Neuronal stem cell (in vitro differentiated cells): ENCODE data around the gene OR13J1.
"Not testable (repeated sequence)": the region's sequence is repeated elsewhere in the genome, so short reads cannot be mapped to it uniquely, and the experiment has no call there.

ENCODE experiments used
- DNase-seq: peaks from one replicate; pipeline ENCODE4 v3.0.0-alpha.2; 2013; ENCODE audit warnings: low spot score
- H2AFZ ChIP-seq: one replicate; pipeline ENCODE4 v1.6.1; 2013; ENCODE audit warnings: mild to moderate bottlenecking, low read length, inconsistent platforms
- H2AK5ac ChIP-seq: 2 replicates; pipeline ENCODE4 v1.6.1; 2013; ENCODE audit warnings: low read depth, mild to moderate bottlenecking, inconsistent platforms, low read length, moderate library complexity, mixed read lengths
- H2BK120ac ChIP-seq: 2 replicates; pipeline ENCODE4 v1.6.1; 2013; ENCODE audit warnings: low read depth, mild to moderate bottlenecking, inconsistent platforms, low read length, moderate library complexity, mixed read lengths
- H2BK12ac ChIP-seq: one replicate; pipeline ENCODE4 v1.6.1; 2013; ENCODE audit warnings: low read length, inconsistent platforms
- H2BK15ac ChIP-seq: 2 replicates; pipeline ENCODE4 v1.6.1; 2013; ENCODE audit warnings: mild to moderate bottlenecking, low read length, inconsistent platforms, mixed read lengths
- H2BK5ac ChIP-seq: one replicate; pipeline ENCODE4 v1.6.1; 2013; ENCODE audit warnings: inconsistent platforms, mild to moderate bottlenecking, low read length, moderate library complexity
- H3K14ac ChIP-seq: one replicate; pipeline ENCODE4 v1.6.1; 2013; ENCODE audit warnings: low read length, inconsistent platforms
- H3K18ac ChIP-seq: 2 replicates; pipeline ENCODE4 v1.6.1; 2013; ENCODE audit warnings: low read length, inconsistent platforms
- H3K23ac ChIP-seq: 2 replicates; pipeline ENCODE4 v1.6.1; 2013; ENCODE audit warnings: low read depth, mild to moderate bottlenecking, mixed read lengths, low read length, inconsistent platforms; ENCODE audit not compliant: poor library complexity
- H3K27ac ChIP-seq: replicated peaks from 3 replicates; pipeline ENCODE4 v1.5.1; 2013; ENCODE audit warnings: low read length, inconsistent platforms
- H3K27me3 ChIP-seq, 3 experiments: 2 replicates each; pipeline ENCODE4 v1.6.1; 2013; ENCODE audit warnings: low read length in 3 of 3, mild to moderate bottlenecking in 2 of 3, inconsistent platforms in 1 of 3, low read depth in 1 of 3, mixed read lengths in 1 of 3, moderate library complexity in 1 of 3; ENCODE audit not compliant: control insufficient read depth in 3 of 3, insufficient read depth in 3 of 3
- H3K36me3 ChIP-seq, 2 donors: replicated peaks in 1 of 2; 2 replicates each; pipeline ENCODE4 v1.6.1; 2013; ENCODE audit warnings: low read length in 2 of 2; ENCODE audit not compliant: control insufficient read depth in 2 of 2, insufficient read depth in 2 of 2
- H3K4ac ChIP-seq: 2 replicates; pipeline ENCODE4 v1.6.1; 2013; ENCODE audit warnings: inconsistent platforms, mild to moderate bottlenecking, low read length, moderate library complexity
- H3K4me1 ChIP-seq, 2 donors: 1 replicate in 1 of 2; 2 replicates in 1 of 2; pipeline ENCODE4 v1.6.1; 2013; ENCODE audit warnings: low read length in 2 of 2, low read depth in 1 of 2; ENCODE audit not compliant: control insufficient read depth in 2 of 2, insufficient read depth in 1 of 2
- H3K4me2 ChIP-seq: one replicate; pipeline ENCODE4 v1.6.1; 2013; ENCODE audit warnings: mild to moderate bottlenecking, low read length, inconsistent platforms; ENCODE audit not compliant: insufficient read depth, poor library complexity, severe bottlenecking
- H3K4me3 ChIP-seq, 2 donors: 2 replicates each; pipeline ENCODE4 v1.5.1; 2013; ENCODE audit warnings: low read length in 2 of 2, mild to moderate bottlenecking in 2 of 2, inconsistent platforms in 1 of 2, moderate library complexity in 1 of 2
- H3K79me1 ChIP-seq: one replicate; pipeline ENCODE4 v1.6.1; 2013; ENCODE audit warnings: low read depth, mild to moderate bottlenecking, inconsistent platforms, low read length, moderate library complexity
- H3K9ac ChIP-seq: one replicate; pipeline ENCODE4 v1.6.1; 2013; ENCODE audit warnings: mild to moderate bottlenecking, low read depth, low read length, inconsistent platforms; ENCODE audit not compliant: poor library complexity
- H3K9me3 ChIP-seq, 2 donors: replicated peaks in 1 of 2; 2 replicates each; pipeline versions ENCODE3 to v1.6.1; 2013; ENCODE audit warnings: low read length in 2 of 2, mild to moderate bottlenecking in 2 of 2, inconsistent platforms in 1 of 2, low read depth in 1 of 2, mixed read lengths in 1 of 2, moderate library complexity in 1 of 2; ENCODE audit not compliant: control insufficient read depth in 2 of 2, insufficient read depth in 1 of 2
- H4K8ac ChIP-seq: one replicate; pipeline ENCODE4 v1.6.1; 2013; ENCODE audit warnings: low read depth, mild to moderate bottlenecking, inconsistent platforms, low read length, moderate library complexity
- H4K91ac ChIP-seq: one replicate; pipeline ENCODE4 v1.6.1; 2013; ENCODE audit warnings: low read length, low read depth, mild to moderate bottlenecking, inconsistent platforms; ENCODE audit not compliant: poor library complexity
- WGBS, 2 donors: extraction: QIAGEN DNeasy Blood & Tissue Kit; methylation state at CpG; one replicate each; pipeline ENCODE4 v1.1.7; 2013; ENCODE audit warnings: missing lambda C conversion rate in 2 of 2, mixed read lengths in 1 of 2; ENCODE audit not compliant: insufficient read length in 2 of 2, insufficient replicate concordance in 1 of 2; ENCODE audit errors: extremely low coverage in 2 of 2; 5-methylcytosine and 5-hydroxymethylcytosine counted together

OR13J1 gene

DNA sequence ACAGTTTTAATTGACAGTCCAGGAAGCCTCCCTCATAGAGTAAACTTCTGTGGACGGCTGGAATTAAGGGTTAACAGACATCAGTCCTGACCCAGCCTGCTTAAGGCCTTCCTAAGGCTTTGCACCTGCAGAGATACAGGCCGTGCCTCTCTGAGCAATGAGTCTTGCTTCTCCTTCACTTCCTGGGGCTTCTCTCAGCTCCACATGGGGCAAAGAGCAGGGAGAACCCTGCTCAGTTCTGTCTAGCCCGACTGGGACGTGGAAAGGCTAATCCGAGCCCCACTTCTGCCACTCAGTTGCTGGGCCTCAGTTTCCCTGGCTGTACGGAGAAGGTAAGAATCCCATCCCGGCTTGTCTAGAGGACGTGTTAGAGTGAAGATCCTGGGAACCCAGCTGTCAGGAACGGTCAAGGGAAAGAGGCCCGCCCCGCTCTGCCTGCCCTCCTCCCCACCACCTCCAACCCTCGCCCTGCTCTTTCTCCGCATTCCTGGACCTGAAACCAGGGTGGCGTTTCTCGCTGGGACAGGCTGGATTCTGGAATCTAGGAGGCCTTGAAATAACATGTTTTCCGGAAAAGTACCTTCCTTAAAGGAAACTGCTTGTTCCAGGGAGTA, 45.6 kb upstream of the OR13J1 start:
- H4K91ac ChIP-seq: no peak overlapping the region
- H2BK120ac ChIP-seq: no peak overlapping the region
- H3K9ac ChIP-seq: no peak overlapping the region
- no peak overlapping the region for H3K27ac ChIP-seq
- no peak overlapping the region for H2BK5ac ChIP-seq
- H3K4me2 ChIP-seq: no peak overlapping the region
- H3K14ac ChIP-seq: no peak overlapping the region
- H3K18ac ChIP-seq: no peak overlapping the region
- H3K36me3 ChIP-seq: no peaks in the 10 kb centered on the region
- no peak overlapping the region for H3K4ac ChIP-seq
- H2BK15ac ChIP-seq: no peak overlapping the region
- no peak for DNase-seq
- no CpG with 5 or more reads among the region's 16 CpGs for WGBS, 2 donors
- H3K4me3 ChIP-seq: no peak overlapping the region
- H2BK12ac ChIP-seq: peak overlapping the region; percentile 4
- H3K9me3 ChIP-seq: no peaks in the 10 kb centered on the region
- no peaks in the 10 kb centered on the region for H3K27me3 ChIP-seq
- H3K79me1 ChIP-seq: no peaks in the 10 kb centered on the region
- no peak overlapping the region for H2AK5ac ChIP-seq
- peaks cover 3 to 6% of the 10 kb centered on the region in 2 donors for H3K4me1 ChIP-seq
- peak overlapping the region; percentile 27 for H2AFZ ChIP-seq
- no peak overlapping the region for H3K23ac ChIP-seq
- no peak overlapping the region for H4K8ac ChIP-seq

DNA sequence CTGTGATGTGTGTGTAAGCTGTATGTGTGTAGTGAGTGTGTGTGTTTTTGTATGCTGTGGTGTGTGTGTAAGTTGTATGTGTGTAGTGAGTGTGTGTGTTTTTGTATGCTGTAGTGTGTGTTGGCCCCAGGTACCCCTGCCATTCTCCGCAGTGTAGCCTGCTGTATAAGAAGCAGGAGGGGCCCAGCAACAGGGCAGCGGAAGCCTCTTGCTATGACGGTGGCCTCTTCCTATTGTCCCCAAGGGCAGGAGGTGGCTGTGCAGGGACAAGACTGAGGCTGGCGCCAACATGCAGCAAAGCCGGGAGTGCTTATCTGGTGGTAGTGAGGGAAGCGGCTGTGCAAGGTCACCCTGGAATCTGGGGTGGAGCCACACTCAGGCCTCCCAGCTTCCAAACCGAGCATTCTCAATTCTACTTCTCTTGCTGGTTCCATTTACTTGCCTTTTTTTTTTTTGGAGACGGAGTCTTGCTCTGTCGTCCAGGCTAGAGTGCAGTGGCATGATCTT, 44.2 kb upstream of the OR13J1 start:
- no peak overlapping the region for H2AK5ac ChIP-seq
- H3K4me1 ChIP-seq: peaks cover 6 to 10% of the 10 kb centered on the region in 2 donors
- no peaks in the 10 kb centered on the region for H3K9me3 ChIP-seq
- no peak overlapping the region for H4K91ac ChIP-seq
- no peak overlapping the region for H3K4ac ChIP-seq
- no peak overlapping the region for H2BK12ac ChIP-seq
- no peaks in the 10 kb centered on the region for H3K79me1 ChIP-seq
- H3K23ac ChIP-seq: no peak overlapping the region
- H3K4me2 ChIP-seq: no peak overlapping the region
- no CpG with 5 or more reads among the region's 9 CpGs for WGBS, 2 donors
- H3K14ac ChIP-seq: no peak overlapping the region
- no peak overlapping the region for H3K18ac ChIP-seq
- no peaks in the 10 kb centered on the region for H3K36me3 ChIP-seq
- no peak overlapping the region for H2BK5ac ChIP-seq
- no peak overlapping the region for H3K27ac ChIP-seq
- H3K9ac ChIP-seq: no peak overlapping the region
- no peak overlapping the region for H4K8ac ChIP-seq
- H3K4me3 ChIP-seq: no peak overlapping the region
- H3K27me3 ChIP-seq: no peaks in the 10 kb centered on the region
- DNase-seq: peak; percentile 62
- H2BK15ac ChIP-seq: no peak overlapping the region
- peak overlapping the region; percentile 70 for H2AFZ ChIP-seq
- no peak overlapping the region for H2BK120ac ChIP-seq

DNA sequence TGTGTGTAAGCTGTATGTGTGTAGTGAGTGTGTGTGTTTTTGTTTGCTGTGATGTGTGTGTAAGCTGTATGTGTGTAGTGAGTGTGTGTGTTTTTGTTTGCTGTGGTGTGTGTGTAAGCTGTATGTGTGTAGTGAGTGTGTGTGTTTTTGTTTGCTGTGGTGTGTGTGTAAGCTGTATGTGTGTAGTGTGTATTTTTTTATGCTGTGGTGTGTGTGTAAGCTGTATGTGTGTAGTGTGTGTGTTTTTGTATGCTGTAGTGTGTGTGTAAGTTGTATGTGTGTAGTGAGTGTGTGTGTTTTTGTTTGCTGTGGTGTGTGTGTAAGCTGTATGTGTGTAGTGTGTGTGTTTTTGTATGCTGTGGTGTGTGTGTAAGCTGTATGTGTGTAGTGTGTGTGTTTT, 43.2 kb upstream of the OR13J1 start:
- not testable (repeated sequence) for H3K9me3 ChIP-seq, H3K27me3 ChIP-seq, H2AFZ ChIP-seq, H2BK5ac ChIP-seq, H4K8ac ChIP-seq, H2AK5ac ChIP-seq, H3K79me1 ChIP-seq, H3K14ac ChIP-seq, H3K36me3 ChIP-seq, H2BK12ac ChIP-seq, H3K18ac ChIP-seq, H3K27ac ChIP-seq, H3K4me3 ChIP-seq, H3K23ac ChIP-seq, H3K4ac ChIP-seq, H2BK120ac ChIP-seq, DNase-seq, H4K91ac ChIP-seq, H2BK15ac ChIP-seq, H3K9ac ChIP-seq, H3K4me2 ChIP-seq
- peaks cover 10 to 18% of the 10 kb centered on the region in 2 donors for H3K4me1 ChIP-seq

DNA sequence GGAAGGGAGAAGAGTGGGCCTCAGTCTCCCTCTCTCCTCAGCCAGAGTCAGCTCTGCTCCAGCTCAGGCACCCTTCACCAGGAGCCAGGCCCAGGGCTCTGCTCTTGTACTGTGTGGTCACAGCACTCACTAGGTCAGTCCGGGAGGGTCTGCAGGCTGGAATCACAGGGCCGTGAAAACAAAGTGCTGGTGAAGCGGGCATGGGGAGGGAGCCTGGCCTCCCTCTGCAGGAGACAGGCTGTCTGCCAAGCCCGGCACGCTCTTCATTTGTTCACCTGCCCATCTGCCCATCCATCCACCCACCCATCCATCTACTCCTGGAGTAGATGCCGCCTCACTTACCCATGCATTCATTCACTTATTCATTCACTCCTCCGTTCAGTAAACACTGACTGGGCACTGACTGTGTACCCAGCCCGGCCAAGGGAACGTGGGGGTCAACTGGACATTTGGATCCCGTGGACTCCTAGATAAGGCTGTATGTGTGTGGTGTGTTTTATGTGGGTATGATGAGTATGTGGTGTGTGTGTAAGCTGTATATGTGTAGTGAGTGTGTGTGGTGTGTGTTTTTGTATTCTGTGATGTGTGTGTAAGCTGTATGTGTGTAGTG, 42.7 kb upstream of the OR13J1 start:
- no peaks in the 10 kb centered on the region for H3K79me1 ChIP-seq
- H3K14ac ChIP-seq: no peak overlapping the region
- peak overlapping the region; percentile 30 for H3K18ac ChIP-seq
- no peak overlapping the region for H2AFZ ChIP-seq
- no peak overlapping the region for H3K4ac ChIP-seq
- H3K27me3 ChIP-seq: no peaks in the 10 kb centered on the region
- H2AK5ac ChIP-seq: no peak overlapping the region
- H4K8ac ChIP-seq: no peak overlapping the region
- no peak overlapping the region for H3K9ac ChIP-seq
- DNase-seq: no peak
- H4K91ac ChIP-seq: no peak overlapping the region
- H3K23ac ChIP-seq: no peak overlapping the region
- no CpG with 5 or more reads among the region's 10 CpGs for whole genome bisulfite sequencing, 2 donors
- no peak overlapping the region for H2BK12ac ChIP-seq
- no peak overlapping the region for H3K27ac ChIP-seq
- H3K36me3 ChIP-seq: no peaks in the 10 kb centered on the region
- H3K4me3 ChIP-seq: no peak overlapping the region
- H2BK120ac ChIP-seq: no peak overlapping the region
- no peak overlapping the region for H2BK5ac ChIP-seq
- H2BK15ac ChIP-seq: no peak overlapping the region
- H3K4me1 ChIP-seq: peaks cover 16 to 24% of the 10 kb centered on the region in 2 donors
- no peak overlapping the region for H3K4me2 ChIP-seq
- no peaks in the 10 kb centered on the region for H3K9me3 ChIP-seq
